ENCODE data around the gene SNAI1.
"Not testable (repeated sequence)": the region's sequence is repeated elsewhere in the genome, so short reads cannot be mapped to it uniquely, and the experiment has no call there.

DNA sequence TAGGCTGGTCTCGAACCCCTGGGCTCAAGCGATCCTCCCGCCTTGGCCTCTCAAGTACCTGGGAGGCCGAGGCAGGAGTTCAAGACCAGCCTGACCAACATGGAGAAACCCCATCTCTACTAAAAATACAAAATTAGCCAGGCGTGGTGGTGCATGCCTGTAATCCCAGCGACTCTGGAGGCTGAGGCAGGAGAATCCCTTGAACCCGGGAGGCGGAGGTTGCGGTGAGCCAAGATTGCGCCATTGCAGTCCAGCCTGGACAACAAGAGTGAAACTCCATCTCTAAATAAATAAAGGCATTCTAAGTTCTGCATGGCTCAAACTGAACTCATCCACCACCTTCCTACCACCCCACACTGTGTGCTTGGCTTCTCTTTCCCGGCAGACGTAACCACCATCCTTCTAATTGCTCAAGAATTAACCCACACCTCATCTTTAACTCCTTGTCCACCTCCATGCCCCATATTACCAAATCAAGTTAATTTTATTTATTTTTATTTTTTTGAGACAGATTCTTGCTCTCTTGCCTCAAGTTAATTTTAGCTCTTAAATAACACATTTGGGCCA is 26.9 kb upstream of the SNAI1 start:
- not testable (repeated sequence) for TF ChIP-seq TAF1 (IDR thresholded peaks at IDR 0.05; ENCODE audit: borderline replicate concordance, low read depth, low read length); POLR2AphosphoS5 (IDR thresholded peaks at IDR 0.05; ENCODE audit: low read depth, low read length)

All from GM12892 (cell line).